Smooth muscle cell (in vitro differentiated cells): ENCODE results near the gene B3GNT5. TPM values are rescaled to one million over a fixed set of nuclear protein-coding genes. Genes with fewer than 3 reads are reported as not detected.

ENCODE experiments used
- DNase-seq: peaks from one replicate; lab custom pipeline; 2025; ENCODE audit not compliant: unreplicated experiment; lab: John Stamatoyannopoulos, UW
- H2AFZ ChIP-seq: fragments of 200-600 bp; sonication (generic); 2 replicates; pipeline ENCODE4 v1.6.0; 2016; ENCODE audit warnings: antibody characterized with exemption, low read depth, mild to moderate bottlenecking
- H3F3A ChIP-seq: fragments of 200-600 bp; sonication (generic); 2 replicates; pipeline ENCODE4 v1.6.0; 2017; ENCODE audit warnings: antibody characterized with exemption, low read depth
- H3K27ac ChIP-seq: fragments of 200-600 bp; sonication (generic); 2 replicates; pipeline ENCODE4 v1.5.1; 2016; ENCODE audit warnings: low read depth, mild to moderate bottlenecking
- H3K27me3 ChIP-seq: fragments of 200-600 bp; sonication (generic); 2 replicates; pipeline ENCODE4 v1.6.1; 2016; ENCODE audit warnings: low read depth, mild to moderate bottlenecking
- H3K36me3 ChIP-seq: fragments of 200-600 bp; sonication (generic); 2 replicates; pipeline ENCODE4 v1.5.1; 2016; ENCODE audit warnings: low read depth
- H3K4me1 ChIP-seq: fragments of 200-600 bp; sonication (generic); 2 replicates; pipeline ENCODE4 v1.5.1; 2016; ENCODE audit warnings: low read depth
- H3K4me2 ChIP-seq: fragments of 200-600 bp; sonication (generic); 2 replicates; pipeline ENCODE4 v1.6.0; 2016; ENCODE audit warnings: mild to moderate bottlenecking
- H3K4me3 ChIP-seq: fragments of 200-600 bp; sonication (generic); 2 replicates; pipeline ENCODE4 v1.5.1; 2016; ENCODE audit warnings: mild to moderate bottlenecking
- H3K79me2 ChIP-seq: fragments of 200-600 bp; sonication (generic); 2 replicates; pipeline ENCODE4 v1.6.0; 2016; ENCODE audit warnings: low read depth, mild to moderate bottlenecking
- H3K9ac ChIP-seq: fragments of 200-600 bp; sonication (generic); 2 replicates; pipeline ENCODE4 v1.6.0; 2016; ENCODE audit warnings: low read depth
- H3K9me3 ChIP-seq: fragments of 200-600 bp; sonication (generic); replicated peaks from 2 replicates; pipeline ENCODE4 v1.5.1; 2016; ENCODE audit warnings: low read depth
- H4K20me1 ChIP-seq: fragments of 200-600 bp; sonication (generic); 2 replicates; pipeline ENCODE4 v1.6.0; 2016; ENCODE audit warnings: low read depth
- WGBS: methylation state at CpG from one replicate; pipeline ENCODE4 v1.1.7; 2016; ENCODE audit warnings: low lambda C conversion rate; 5-methylcytosine and 5-hydroxymethylcytosine counted together
- polyA plus RNA-seq: library from polyadenylated mRNA; unstranded; fragments of >200 nt; fragmentation: Nextera tagmentation; extraction: Ambion mirVana; gene quantifications from 2 replicates; pipeline ENCODE4 v1.2.1, GENCODE V29; 2016
- small RNA-seq: library from RNA; depleted of rRNA; stranded (forward); fragments of <200 nt; gene quantifications from one replicate; pipeline ENCODE3, GENCODE V24; 2014
- total RNA-seq: library from RNA; depleted of rRNA; stranded (reverse); fragments of >200 nt; gene quantifications from 2 replicates; pipeline ENCODE4 v1.2.3, GENCODE V29; 2014
- TF ChIP-seq, protein P1 (sequence below): fragments of 200-600 bp; sonication (generic); IDR thresholded peaks from 2 replicates; pipeline ENCODE4 v1.5.1; 2017; ENCODE audit warnings: borderline replicate concordance, mild to moderate bottlenecking, antibody characterized with exemption; ENCODE audit not compliant: insufficient read depth, poor library complexity, severe bottlenecking

Gene B3GNT5
- total and polyA plus RNA-seq, 2 experiments from 2014 or later: 7.2 to 11.5 TPM

DNA sequence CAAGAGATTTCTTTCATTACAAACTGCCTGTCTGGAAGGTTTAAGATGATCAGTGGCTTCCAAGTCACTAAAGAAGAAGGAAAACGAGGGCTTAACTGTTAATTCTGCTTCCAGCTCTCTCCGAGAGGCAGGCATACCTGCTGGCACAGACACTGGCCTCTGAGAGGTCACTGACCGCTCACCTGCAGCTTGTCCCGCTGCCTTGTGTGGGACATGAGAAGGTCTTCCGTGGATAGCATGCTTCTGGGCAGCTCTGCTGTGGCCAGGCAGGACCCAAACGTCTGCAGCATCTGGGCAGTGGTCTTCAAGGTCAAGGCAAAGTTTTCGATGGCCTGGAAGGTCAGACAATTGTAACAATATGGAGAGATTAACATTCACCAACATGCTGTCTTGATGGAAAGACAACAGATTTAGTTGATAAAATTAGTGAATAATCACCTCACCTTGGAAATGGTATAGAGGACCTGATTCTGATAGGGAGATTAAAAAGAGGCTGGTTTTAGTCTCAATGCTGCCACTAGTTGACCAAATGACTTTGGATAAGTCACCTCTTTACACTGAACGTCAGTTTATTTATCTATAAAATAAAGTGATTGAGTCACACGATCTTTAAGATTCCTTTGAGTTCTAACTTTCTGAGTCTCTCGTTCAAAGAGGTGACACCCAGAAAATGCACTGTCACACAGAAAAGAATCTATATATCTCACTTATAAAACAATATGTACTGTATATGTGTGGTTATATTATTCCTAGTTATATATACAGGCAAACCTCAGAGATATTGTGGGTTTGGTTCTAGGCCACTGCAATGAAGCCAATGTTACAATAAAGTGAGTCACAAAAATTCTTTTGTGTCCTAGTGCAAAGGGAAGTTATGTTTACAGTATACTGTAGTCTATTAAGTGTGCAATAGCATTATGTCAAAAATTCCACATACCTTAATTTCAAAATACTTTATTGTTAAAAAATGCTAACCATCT lies 65.1 kb downstream of the B3GNT5 start:
- Histone ChIP-seq H3K27me3 (no peaks in the 10 kb centered on the region), H3K4me1 (no peaks in the 10 kb centered on the region), H3K79me2 (no peaks in the 10 kb centered on the region), H3K9me3 (no peaks in the 10 kb centered on the region), H3F3A (no peaks in the 10 kb centered on the region), H3K4me2 (no peak overlapping the region), H3K4me3 (no peak overlapping the region), H3K36me3 (no peaks in the 10 kb centered on the region), H3K27ac (no peak overlapping the region), H2AFZ (no peak overlapping the region), H4K20me1 (no peaks in the 10 kb centered on the region), H3K9ac (no peak overlapping the region)
- 80% methylated on average over 10 of the region's 10 CpGs for WGBS
- DNase-seq: no peak
- TF ChIP-seq, protein P1, sequence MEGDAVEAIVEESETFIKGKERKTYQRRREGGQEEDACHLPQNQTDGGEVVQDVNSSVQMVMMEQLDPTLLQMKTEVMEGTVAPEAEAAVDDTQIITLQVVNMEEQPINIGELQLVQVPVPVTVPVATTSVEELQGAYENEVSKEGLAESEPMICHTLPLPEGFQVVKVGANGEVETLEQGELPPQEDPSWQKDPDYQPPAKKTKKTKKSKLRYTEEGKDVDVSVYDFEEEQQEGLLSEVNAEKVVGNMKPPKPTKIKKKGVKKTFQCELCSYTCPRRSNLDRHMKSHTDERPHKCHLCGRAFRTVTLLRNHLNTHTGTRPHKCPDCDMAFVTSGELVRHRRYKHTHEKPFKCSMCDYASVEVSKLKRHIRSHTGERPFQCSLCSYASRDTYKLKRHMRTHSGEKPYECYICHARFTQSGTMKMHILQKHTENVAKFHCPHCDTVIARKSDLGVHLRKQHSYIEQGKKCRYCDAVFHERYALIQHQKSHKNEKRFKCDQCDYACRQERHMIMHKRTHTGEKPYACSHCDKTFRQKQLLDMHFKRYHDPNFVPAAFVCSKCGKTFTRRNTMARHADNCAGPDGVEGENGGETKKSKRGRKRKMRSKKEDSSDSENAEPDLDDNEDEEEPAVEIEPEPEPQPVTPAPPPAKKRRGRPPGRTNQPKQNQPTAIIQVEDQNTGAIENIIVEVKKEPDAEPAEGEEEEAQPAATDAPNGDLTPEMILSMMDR: no peak

- 84% methylated on average over 5 of the region's 5 CpGs for WGBS
- Histone ChIP-seq H3K4me2 (no peak overlapping the region), H3K27ac (no peak overlapping the region), H3K79me2 (no peaks in the 10 kb centered on the region), H3K4me1 (no peaks in the 10 kb centered on the region), H2AFZ (no peak overlapping the region), H4K20me1 (no peaks in the 10 kb centered on the region), H3K9me3 (no peaks in the 10 kb centered on the region), H3K36me3 (no peaks in the 10 kb centered on the region), H3K4me3 (no peak overlapping the region), H3F3A (no peaks in the 10 kb centered on the region), H3K27me3 (no peaks in the 10 kb centered on the region), H3K9ac (no peak overlapping the region)
- TF ChIP-seq, protein P1: no peak
- no peak for DNase-seq
Measured at GRCh38 chr3:183318877-183319276, 65.8 kb downstream of the B3GNT5 start.

- TF ChIP-seq, protein P1: no peak
- no peak for DNase-seq
- Histone ChIP-seq H3F3A (no peaks in the 10 kb centered on the region), H3K4me2 (no peak overlapping the region), H3K27me3 (no peaks in the 10 kb centered on the region), H3K4me3 (no peak overlapping the region), H4K20me1 (no peaks in the 10 kb centered on the region), H3K27ac (no peak overlapping the region), H3K36me3 (no peaks in the 10 kb centered on the region), H3K79me2 (no peaks in the 10 kb centered on the region), H3K9ac (no peak overlapping the region), H3K4me1 (no peaks in the 10 kb centered on the region), H3K9me3 (no peaks in the 10 kb centered on the region), H2AFZ (no peak overlapping the region)
Measured at GRCh38 chr3:183319371-183319770, 66.3 kb downstream of the B3GNT5 start.

Small RNA genes within 50 kb of the gene (small RNA-seq; reads per million reads assigned to genes)
- not detected for gene RNA5SP151

Other genes starting within 250 kb of the B3GNT5 start
- gene MCCC1, start 153.8 kb upstream of the B3GNT5 start, total RNA-seq: 9.9 and 10.4 TPM in 2 replicates
- 9.7 and 12.1 TPM in 2 replicates for gene MCCC1, start 153.8 kb upstream of the B3GNT5 start, polyA plus RNA-seq
- 1.3 and 2.7 TPM in 2 replicates for gene LAMP3, start 90.5 kb upstream of the B3GNT5 start, total RNA-seq
- 0.09 and 0.80 TPM in 2 replicates for gene LAMP3, start 90.5 kb upstream of the B3GNT5 start, polyA plus RNA-seq
- 0.09 and 0.22 TPM in 2 replicates for gene MCF2L2, start 175.4 kb downstream of the B3GNT5 start, total RNA-seq
- gene MCF2L2, start 175.4 kb downstream of the B3GNT5 start, polyA plus RNA-seq: 0.44 TPM in 1 of 2 replicates, not detected in the other